H1 (cell line): ENCODE results near the gene ATP5PB. TPM values are rescaled to one million over a fixed set of nuclear protein-coding genes. Genes with fewer than 3 reads are reported as not detected.

ENCODE experiments used
- SUZ12 ChIP-seq: fragments of 200-600 bp; sonication (generic); IDR thresholded peaks from 2 replicates; pipeline ENCODE4 v1.6.1; 2012; ENCODE audit warnings: mild to moderate bottlenecking, inconsistent platforms, low read length, moderate library complexity, mixed read lengths
- polyA plus RNA-seq, 7 experiments: library from polyadenylated mRNA; depleted of rRNA in 3 of 7; stranded (reverse) in 5 of 7; unstranded in 2 of 7; fragments of >200 nt in 5 of 7; fragments of 200-250 nt in 2 of 7; gene quantifications; 1 replicate in 5 of 7; 2 replicates in 1 of 7; 4 replicates in 1 of 7; pipeline versions ENCODE4 v1.2.1 to v1.2.3, GENCODE V29; 2011 to 2013; ENCODE audit warnings: missing spikeins in 2 of 7, mixed read lengths in 2 of 7
- total RNA-seq: library from RNA; stranded (reverse); fragmentation: NEBNext Ultra II Directional; extraction: Animal tissue kit (Norgen Biotek cat#: 25700); gene quantifications from 2 replicates; pipeline ENCODE4 v1.2.1, GENCODE V29; 2021
- TF ChIP-seq, protein P1 (sequence below): fragments of 300-600 bp; sonication (generic); IDR thresholded peaks from 2 replicates; pipeline ENCODE4 v1.7.1; 2012; ENCODE audit warnings: low read length, moderate library complexity, mild to moderate bottlenecking, inconsistent platforms; ENCODE audit not compliant: insufficient replicate concordance

ATP5PB gene
- total and polyA plus RNA-seq, 2 of the 8 experiments (the other 6 are each of a cell fraction or from before 2014, with no cell fraction given): 232 to 262 TPM

DNA sequence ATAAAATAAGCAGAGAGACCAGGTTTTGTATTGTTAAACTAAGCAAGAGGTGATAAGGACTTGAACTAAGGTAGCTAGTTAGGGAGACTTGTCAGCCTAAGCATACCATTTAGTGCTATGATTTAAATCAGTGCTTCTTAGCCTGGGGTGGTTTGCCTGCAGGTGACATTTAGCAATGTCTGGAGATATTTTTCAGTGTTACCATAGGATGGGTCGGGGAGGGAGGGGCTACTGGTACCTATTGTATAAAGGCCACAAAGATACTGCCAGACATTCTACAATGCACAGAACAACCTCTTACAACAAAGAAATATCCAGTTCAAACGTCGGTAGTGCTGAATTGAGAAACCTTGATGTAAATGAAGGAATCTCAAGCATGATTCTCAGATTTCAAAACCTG is 3.3 kb downstream of the ATP5PB start (continued):
- no peak for TF ChIP-seq SUZ12
- TF ChIP-seq, protein P1, sequence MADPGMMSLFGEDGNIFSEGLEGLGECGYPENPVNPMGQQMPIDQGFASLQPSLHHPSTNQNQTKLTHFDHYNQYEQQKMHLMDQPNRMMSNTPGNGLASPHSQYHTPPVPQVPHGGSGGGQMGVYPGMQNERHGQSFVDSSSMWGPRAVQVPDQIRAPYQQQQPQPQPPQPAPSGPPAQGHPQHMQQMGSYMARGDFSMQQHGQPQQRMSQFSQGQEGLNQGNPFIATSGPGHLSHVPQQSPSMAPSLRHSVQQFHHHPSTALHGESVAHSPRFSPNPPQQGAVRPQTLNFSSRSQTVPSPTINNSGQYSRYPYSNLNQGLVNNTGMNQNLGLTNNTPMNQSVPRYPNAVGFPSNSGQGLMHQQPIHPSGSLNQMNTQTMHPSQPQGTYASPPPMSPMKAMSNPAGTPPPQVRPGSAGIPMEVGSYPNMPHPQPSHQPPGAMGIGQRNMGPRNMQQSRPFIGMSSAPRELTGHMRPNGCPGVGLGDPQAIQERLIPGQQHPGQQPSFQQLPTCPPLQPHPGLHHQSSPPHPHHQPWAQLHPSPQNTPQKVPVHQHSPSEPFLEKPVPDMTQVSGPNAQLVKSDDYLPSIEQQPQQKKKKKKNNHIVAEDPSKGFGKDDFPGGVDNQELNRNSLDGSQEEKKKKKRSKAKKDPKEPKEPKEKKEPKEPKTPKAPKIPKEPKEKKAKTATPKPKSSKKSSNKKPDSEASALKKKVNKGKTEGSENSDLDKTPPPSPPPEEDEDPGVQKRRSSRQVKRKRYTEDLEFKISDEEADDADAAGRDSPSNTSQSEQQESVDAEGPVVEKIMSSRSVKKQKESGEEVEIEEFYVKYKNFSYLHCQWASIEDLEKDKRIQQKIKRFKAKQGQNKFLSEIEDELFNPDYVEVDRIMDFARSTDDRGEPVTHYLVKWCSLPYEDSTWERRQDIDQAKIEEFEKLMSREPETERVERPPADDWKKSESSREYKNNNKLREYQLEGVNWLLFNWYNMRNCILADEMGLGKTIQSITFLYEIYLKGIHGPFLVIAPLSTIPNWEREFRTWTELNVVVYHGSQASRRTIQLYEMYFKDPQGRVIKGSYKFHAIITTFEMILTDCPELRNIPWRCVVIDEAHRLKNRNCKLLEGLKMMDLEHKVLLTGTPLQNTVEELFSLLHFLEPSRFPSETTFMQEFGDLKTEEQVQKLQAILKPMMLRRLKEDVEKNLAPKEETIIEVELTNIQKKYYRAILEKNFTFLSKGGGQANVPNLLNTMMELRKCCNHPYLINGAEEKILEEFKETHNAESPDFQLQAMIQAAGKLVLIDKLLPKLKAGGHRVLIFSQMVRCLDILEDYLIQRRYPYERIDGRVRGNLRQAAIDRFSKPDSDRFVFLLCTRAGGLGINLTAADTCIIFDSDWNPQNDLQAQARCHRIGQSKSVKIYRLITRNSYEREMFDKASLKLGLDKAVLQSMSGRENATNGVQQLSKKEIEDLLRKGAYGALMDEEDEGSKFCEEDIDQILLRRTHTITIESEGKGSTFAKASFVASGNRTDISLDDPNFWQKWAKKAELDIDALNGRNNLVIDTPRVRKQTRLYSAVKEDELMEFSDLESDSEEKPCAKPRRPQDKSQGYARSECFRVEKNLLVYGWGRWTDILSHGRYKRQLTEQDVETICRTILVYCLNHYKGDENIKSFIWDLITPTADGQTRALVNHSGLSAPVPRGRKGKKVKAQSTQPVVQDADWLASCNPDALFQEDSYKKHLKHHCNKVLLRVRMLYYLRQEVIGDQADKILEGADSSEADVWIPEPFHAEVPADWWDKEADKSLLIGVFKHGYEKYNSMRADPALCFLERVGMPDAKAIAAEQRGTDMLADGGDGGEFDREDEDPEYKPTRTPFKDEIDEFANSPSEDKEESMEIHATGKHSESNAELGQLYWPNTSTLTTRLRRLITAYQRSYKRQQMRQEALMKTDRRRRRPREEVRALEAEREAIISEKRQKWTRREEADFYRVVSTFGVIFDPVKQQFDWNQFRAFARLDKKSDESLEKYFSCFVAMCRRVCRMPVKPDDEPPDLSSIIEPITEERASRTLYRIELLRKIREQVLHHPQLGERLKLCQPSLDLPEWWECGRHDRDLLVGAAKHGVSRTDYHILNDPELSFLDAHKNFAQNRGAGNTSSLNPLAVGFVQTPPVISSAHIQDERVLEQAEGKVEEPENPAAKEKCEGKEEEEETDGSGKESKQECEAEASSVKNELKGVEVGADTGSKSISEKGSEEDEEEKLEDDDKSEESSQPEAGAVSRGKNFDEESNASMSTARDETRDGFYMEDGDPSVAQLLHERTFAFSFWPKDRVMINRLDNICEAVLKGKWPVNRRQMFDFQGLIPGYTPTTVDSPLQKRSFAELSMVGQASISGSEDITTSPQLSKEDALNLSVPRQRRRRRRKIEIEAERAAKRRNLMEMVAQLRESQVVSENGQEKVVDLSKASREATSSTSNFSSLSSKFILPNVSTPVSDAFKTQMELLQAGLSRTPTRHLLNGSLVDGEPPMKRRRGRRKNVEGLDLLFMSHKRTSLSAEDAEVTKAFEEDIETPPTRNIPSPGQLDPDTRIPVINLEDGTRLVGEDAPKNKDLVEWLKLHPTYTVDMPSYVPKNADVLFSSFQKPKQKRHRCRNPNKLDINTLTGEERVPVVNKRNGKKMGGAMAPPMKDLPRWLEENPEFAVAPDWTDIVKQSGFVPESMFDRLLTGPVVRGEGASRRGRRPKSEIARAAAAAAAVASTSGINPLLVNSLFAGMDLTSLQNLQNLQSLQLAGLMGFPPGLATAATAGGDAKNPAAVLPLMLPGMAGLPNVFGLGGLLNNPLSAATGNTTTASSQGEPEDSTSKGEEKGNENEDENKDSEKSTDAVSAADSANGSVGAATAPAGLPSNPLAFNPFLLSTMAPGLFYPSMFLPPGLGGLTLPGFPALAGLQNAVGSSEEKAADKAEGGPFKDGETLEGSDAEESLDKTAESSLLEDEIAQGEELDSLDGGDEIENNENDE: no peak
